Keratinocyte (primary cell): Measurements from ENCODE around the gene ACCS.

Experiments
- CTCF ChIP-seq, 3 experiments: IDR thresholded peaks in 1 of 3; conservative IDR thresholded peaks in 1 of 3; optimal IDR thresholded peaks in 1 of 3; 2 replicates in 2 of 3; 3 replicates in 1 of 3; pipeline versions ENCODE3 to v1.5.1; 2011; ENCODE audit warnings: low read length in 3 of 3, mild to moderate bottlenecking in 3 of 3, moderate library complexity in 2 of 3, control low read depth in 1 of 3, inconsistent platforms in 1 of 3; ENCODE audit not compliant: insufficient read depth in 2 of 3; ENCODE audit errors: extremely low read depth in 1 of 3
- EZH2 ChIP-seq: IDR thresholded peaks from one replicate; pipeline ENCODE4 v1.6.1; 2012; ENCODE audit warnings: inconsistent platforms, mild to moderate bottlenecking, low read length, moderate library complexity

- TF ChIP-seq CTCF (optimal IDR thresholded peaks at IDR 0.05 in 1 of 3, IDR thresholded peaks at IDR 0.05 in 1 of 3, conservative IDR thresholded peaks at IDR 0.05 in 1 of 3; ENCODE audit: extremely low read depth in 1 of 3, insufficient read depth in 2 of 3, low read length in 3 of 3), result no peak
- no peak for TF ChIP-seq EZH2
These were observed 6.9 kb downstream of the ACCS start for GRCh38 chr11:44072757-44073658.
